ENCODE results near the gene VSTM2B.
"Not testable (repeated sequence)": the region's sequence is repeated elsewhere in the genome, so short reads cannot be mapped to it uniquely, and the experiment has no call there.

VSTM2B gene

GRCh38 chr19:29484876-29485275 is 40.9 kb upstream of the VSTM2B start:
- H3K9me3 ChIP-seq (ENCODE audit: control insufficient read depth, low read length), result no peaks in the 10 kb centered on the region
- H3K4me1 ChIP-seq (ENCODE audit: control insufficient read depth, insufficient read depth, low read length), result no peaks in the 10 kb centered on the region
- WGBS, 2 experiments, result 88 to 91% methylated on average over 6 of the region's 6 CpGs

GRCh38 chr19:29485293-29485692 is 40.5 kb upstream of the VSTM2B start:
- no peaks in the 10 kb centered on the region for H3K4me1 ChIP-seq (ENCODE audit: control insufficient read depth, insufficient read depth, low read length)
- no peak overlapping the region for H3K4me3 ChIP-seq (ENCODE audit: insufficient read depth, low read depth, low read length)
- WGBS, 2 experiments, result 92 to 95% methylated on average over 7 of the region's 7 CpGs
- H3K27ac ChIP-seq (ENCODE audit: insufficient read depth, low read depth, low read length, poor library complexity, severe bottlenecking), result no peak overlapping the region
- H3K36me3 ChIP-seq (ENCODE audit: control insufficient read depth, insufficient read depth, low read length), result no peaks in the 10 kb centered on the region
- no peaks in the 10 kb centered on the region for H3K9me3 ChIP-seq (ENCODE audit: control insufficient read depth, low read length)
- no peaks in the 10 kb centered on the region for H3K27me3 ChIP-seq (ENCODE audit: control insufficient read depth, insufficient read depth, low read length, poor library complexity, severe bottlenecking)

More at GRCh38 chr19:29484876-29485275, 40.9 kb upstream of the VSTM2B start:
- Histone ChIP-seq H3K27me3 (ENCODE audit: control insufficient read depth, insufficient read depth, low read length, poor library complexity, severe bottlenecking) (no peaks in the 10 kb centered on the region), H3K27ac (ENCODE audit: insufficient read depth, low read depth, low read length, poor library complexity, severe bottlenecking) (no peak overlapping the region), H3K4me3 (ENCODE audit: insufficient read depth, low read depth, low read length) (no peak overlapping the region), H3K36me3 (ENCODE audit: control insufficient read depth, insufficient read depth, low read length) (no peaks in the 10 kb centered on the region)

- H3K4me3 ChIP-seq (ENCODE audit: insufficient read depth, low read depth, low read length); H3K9me3 ChIP-seq (ENCODE audit: control insufficient read depth, low read length); H3K27me3 ChIP-seq (ENCODE audit: control insufficient read depth, insufficient read depth, low read length, poor library complexity, severe bottlenecking); H3K27ac ChIP-seq (ENCODE audit: insufficient read depth, low read depth, low read length, poor library complexity, severe bottlenecking); H3K36me3 ChIP-seq (ENCODE audit: control insufficient read depth, insufficient read depth, low read length); H3K4me1 ChIP-seq (ENCODE audit: control insufficient read depth, insufficient read depth, low read length): not testable (repeated sequence)
- WGBS, 2 experiments, result 92 to 96% methylated on average over 8 of the region's 9 CpGs
Measured at GRCh38 chr19:29486961-29487360, 38.8 kb upstream of the VSTM2B start.

GRCh38 chr19:29487432-29487831 is 38.4 kb upstream of the VSTM2B start:
- Histone ChIP-seq H3K36me3 (ENCODE audit: control insufficient read depth, insufficient read depth, low read length) (no peaks in the 10 kb centered on the region), H3K27ac (ENCODE audit: insufficient read depth, low read depth, low read length, poor library complexity, severe bottlenecking) (no peak overlapping the region), H3K9me3 (ENCODE audit: control insufficient read depth, low read length) (no peaks in the 10 kb centered on the region), H3K27me3 (ENCODE audit: control insufficient read depth, insufficient read depth, low read length, poor library complexity, severe bottlenecking) (no peaks in the 10 kb centered on the region), H3K4me3 (ENCODE audit: insufficient read depth, low read depth, low read length) (no peak overlapping the region), H3K4me1 (ENCODE audit: control insufficient read depth, insufficient read depth, low read length) (no peaks in the 10 kb centered on the region)
- WGBS, 2 experiments, result 88% methylated on average over 6 to 7 of the region's 7 CpGs

- Histone ChIP-seq H3K4me3 (ENCODE audit: insufficient read depth, low read depth, low read length) (no peak overlapping the region), H3K4me1 (ENCODE audit: control insufficient read depth, insufficient read depth, low read length) (no peaks in the 10 kb centered on the region), H3K36me3 (ENCODE audit: control insufficient read depth, insufficient read depth, low read length) (no peaks in the 10 kb centered on the region), H3K9me3 (ENCODE audit: control insufficient read depth, low read length) (no peaks in the 10 kb centered on the region), H3K27ac (ENCODE audit: insufficient read depth, low read depth, low read length, poor library complexity, severe bottlenecking) (no peak overlapping the region), H3K27me3 (ENCODE audit: control insufficient read depth, insufficient read depth, low read length, poor library complexity, severe bottlenecking) (no peaks in the 10 kb centered on the region)
- WGBS, 2 experiments, result 89 to 91% methylated on average over 4 to 5 of the region's 5 CpGs
Measured at GRCh38 chr19:29488316-29488715, 37.5 kb upstream of the VSTM2B start.

GRCh38 chr19:29489172-29489951 is 36.4 kb upstream of the VSTM2B start:
- 91 to 93% methylated on average over 16 of the region's 16 CpGs for WGBS, 2 experiments
- Histone ChIP-seq H3K4me1 (ENCODE audit: control insufficient read depth, insufficient read depth, low read length) (no peaks in the 10 kb centered on the region), H3K27ac (ENCODE audit: insufficient read depth, low read depth, low read length, poor library complexity, severe bottlenecking) (no peak overlapping the region)

GRCh38 chr19:29491491-29491890 is 34.3 kb upstream of the VSTM2B start:
- H3K27ac ChIP-seq (ENCODE audit: insufficient read depth, low read depth, low read length, poor library complexity, severe bottlenecking), result no peak overlapping the region
- no peaks in the 10 kb centered on the region for H3K4me1 ChIP-seq (ENCODE audit: control insufficient read depth, insufficient read depth, low read length)
- H3K9me3 ChIP-seq (ENCODE audit: control insufficient read depth, low read length), result no peaks in the 10 kb centered on the region
- no peaks in the 10 kb centered on the region for H3K27me3 ChIP-seq (ENCODE audit: control insufficient read depth, insufficient read depth, low read length, poor library complexity, severe bottlenecking)
- WGBS, 2 experiments, result 86 to 87% methylated on average over 3 of the region's 3 CpGs
- H3K4me3 ChIP-seq (ENCODE audit: insufficient read depth, low read depth, low read length), result no peak overlapping the region
- no peaks in the 10 kb centered on the region for H3K36me3 ChIP-seq (ENCODE audit: control insufficient read depth, insufficient read depth, low read length)

More at GRCh38 chr19:29489172-29489951, 36.4 kb upstream of the VSTM2B start:
- Histone ChIP-seq H3K36me3 (ENCODE audit: control insufficient read depth, insufficient read depth, low read length) (no peaks in the 10 kb centered on the region), H3K27me3 (ENCODE audit: control insufficient read depth, insufficient read depth, low read length, poor library complexity, severe bottlenecking) (no peaks in the 10 kb centered on the region), H3K9me3 (ENCODE audit: control insufficient read depth, low read length) (no peaks in the 10 kb centered on the region), H3K4me3 (ENCODE audit: insufficient read depth, low read depth, low read length) (no peak overlapping the region)

GRCh38 chr19:29491995-29492577 is 33.7 kb upstream of the VSTM2B start:
- Histone ChIP-seq H3K36me3 (ENCODE audit: control insufficient read depth, insufficient read depth, low read length) (no peaks in the 10 kb centered on the region), H3K9me3 (ENCODE audit: control insufficient read depth, low read length) (no peaks in the 10 kb centered on the region), H3K27ac (ENCODE audit: insufficient read depth, low read depth, low read length, poor library complexity, severe bottlenecking) (no peak overlapping the region), H3K4me3 (ENCODE audit: insufficient read depth, low read depth, low read length) (no peak overlapping the region), H3K4me1 (ENCODE audit: control insufficient read depth, insufficient read depth, low read length) (no peaks in the 10 kb centered on the region), H3K27me3 (ENCODE audit: control insufficient read depth, insufficient read depth, low read length, poor library complexity, severe bottlenecking) (no peaks in the 10 kb centered on the region)
- 77 to 79% methylated on average over 7 of the region's 7 CpGs for WGBS, 2 experiments

- no peak overlapping the region for H3K27ac ChIP-seq (ENCODE audit: insufficient read depth, low read depth, low read length, poor library complexity, severe bottlenecking)
- WGBS, 2 experiments, result 49 to 58% methylated on average over 7 of the region's 7 CpGs
- H3K4me1 ChIP-seq (ENCODE audit: control insufficient read depth, insufficient read depth, low read length), result no peaks in the 10 kb centered on the region
- H3K4me3 ChIP-seq (ENCODE audit: insufficient read depth, low read depth, low read length), result no peak overlapping the region
- no peaks in the 10 kb centered on the region for H3K9me3 ChIP-seq (ENCODE audit: control insufficient read depth, low read length)
- H3K27me3 ChIP-seq (ENCODE audit: control insufficient read depth, insufficient read depth, low read length, poor library complexity, severe bottlenecking), result no peaks in the 10 kb centered on the region
- no peaks in the 10 kb centered on the region for H3K36me3 ChIP-seq (ENCODE audit: control insufficient read depth, insufficient read depth, low read length)
Measured at GRCh38 chr19:29492769-29493168, 33.0 kb upstream of the VSTM2B start.

- Histone ChIP-seq H3K4me1 (ENCODE audit: control insufficient read depth, insufficient read depth, low read length) (no peaks in the 10 kb centered on the region), H3K36me3 (ENCODE audit: control insufficient read depth, insufficient read depth, low read length) (no peaks in the 10 kb centered on the region), H3K27me3 (ENCODE audit: control insufficient read depth, insufficient read depth, low read length, poor library complexity, severe bottlenecking) (no peaks in the 10 kb centered on the region), H3K9me3 (ENCODE audit: control insufficient read depth, low read length) (no peaks in the 10 kb centered on the region), H3K4me3 (ENCODE audit: insufficient read depth, low read depth, low read length) (no peak overlapping the region), H3K27ac (ENCODE audit: insufficient read depth, low read depth, low read length, poor library complexity, severe bottlenecking) (no peak overlapping the region)
- WGBS, 2 experiments, result 90 to 92% methylated on average over 4 of the region's 4 CpGs
Measured at GRCh38 chr19:29495091-29495490, 30.7 kb upstream of the VSTM2B start.
